Measurements from ENCODE around the gene OPCML.

OPCML gene

GRCh38 chr11:133506551-133507094 lies 25.7 kb downstream of the OPCML start:
- DNase-seq (ENCODE audit: low read depth in 1 of 2, low spot score in 1 of 2) = no peak
- H3K27ac ChIP-seq (replicated peaks) = no peak overlapping the region
- TF ChIP-seq POLR2AphosphoS5 (IDR thresholded peaks at IDR 0.05; ENCODE audit: low read depth) (no peak), SPI1 (IDR thresholded peaks at IDR 0.05; ENCODE audit: borderline replicate concordance, low read depth) (no peak), REST (IDR thresholded peaks at IDR 0.05; ENCODE audit: insufficient replicate concordance, low read depth) (no peak), GABPA (IDR thresholded peaks at IDR 0.05; ENCODE audit: low read depth) (no peak), CTCF (IDR thresholded peaks at IDR 0.05; ENCODE audit: insufficient read depth, low read length) (no peak)
- H3K27me3 ChIP-seq (ENCODE audit: insufficient read depth, poor library complexity, severe bottlenecking) = no peaks in the 10 kb centered on the region
- H3K4me3 ChIP-seq (replicated peaks; ENCODE audit: insufficient read depth, low read length) = no peak overlapping the region

GRCh38 chr11:133506023-133506422 lies 26.3 kb downstream of the OPCML start:
- TF ChIP-seq CTCF (IDR thresholded peaks at IDR 0.05; ENCODE audit: insufficient read depth, low read length) = no peak
- no peak for TF ChIP-seq SPI1 (IDR thresholded peaks at IDR 0.05; ENCODE audit: borderline replicate concordance, low read depth)
- no peak for TF ChIP-seq GABPA (IDR thresholded peaks at IDR 0.05; ENCODE audit: low read depth)
- no peak for TF ChIP-seq REST (IDR thresholded peaks at IDR 0.05; ENCODE audit: insufficient replicate concordance, low read depth)
- no peak for TF ChIP-seq POLR2AphosphoS5 (IDR thresholded peaks at IDR 0.05; ENCODE audit: low read depth)
- Histone ChIP-seq H3K27ac (replicated peaks) (no peak overlapping the region), H3K4me3 (replicated peaks; ENCODE audit: insufficient read depth, low read length) (no peak overlapping the region), H3K27me3 (ENCODE audit: insufficient read depth, poor library complexity, severe bottlenecking) (no peaks in the 10 kb centered on the region)
- no peak for DNase-seq (ENCODE audit: low read depth in 1 of 2, low spot score in 1 of 2)

GRCh38 chr11:133504906-133505305 lies 27.4 kb downstream of the OPCML start:
- Histone ChIP-seq H3K4me3 (replicated peaks; ENCODE audit: insufficient read depth, low read length) (no peak overlapping the region), H3K27ac (replicated peaks) (no peak overlapping the region), H3K27me3 (ENCODE audit: insufficient read depth, poor library complexity, severe bottlenecking) (no peaks in the 10 kb centered on the region)
- no peak for TF ChIP-seq GABPA (IDR thresholded peaks at IDR 0.05; ENCODE audit: low read depth)
- TF ChIP-seq SPI1 (IDR thresholded peaks at IDR 0.05; ENCODE audit: borderline replicate concordance, low read depth) = no peak
- TF ChIP-seq REST (IDR thresholded peaks at IDR 0.05; ENCODE audit: insufficient replicate concordance, low read depth) = no peak
- TF ChIP-seq CTCF (IDR thresholded peaks at IDR 0.05; ENCODE audit: insufficient read depth, low read length) = no peak
- TF ChIP-seq POLR2AphosphoS5 (IDR thresholded peaks at IDR 0.05; ENCODE audit: low read depth) = no peak
- DNase-seq (ENCODE audit: low read depth in 1 of 2, low spot score in 1 of 2) = no peak

All from HL-60 (cell line).